RWPE2 (cell line): ENCODE measurements around the gene KIF11.

Source experiments
- ATAC-seq: fragments of 200-7000 bp; cut with Tn5 transposase; 3 replicates; pipeline ENCODE4 v1.9.1; 2021; ENCODE audit warnings: low read depth
- DNase-seq: peaks from one replicate; pipeline ENCODE4 v3.0.0-alpha.2; 2020; ENCODE audit warnings: low spot score
- H3K27ac ChIP-seq: fragments of 450-650 bp; 2 replicates; pipeline ENCODE4 v1.5.1; 2017; ENCODE audit warnings: mild to moderate bottlenecking; ENCODE audit not compliant: poor library complexity, severe bottlenecking
- H3K27me3 ChIP-seq: fragments of 250-450 bp; sonication (Bioruptor Pico); 2 replicates; pipeline ENCODE4 v1.5.1; 2021; ENCODE audit warnings: mild to moderate bottlenecking, moderate library complexity; ENCODE audit not compliant: insufficient read depth, poor library complexity, severe bottlenecking
- H3K36me3 ChIP-seq: fragments of 250-450 bp; sonication (Bioruptor Pico); 2 replicates; pipeline ENCODE4 v1.5.1; 2020; ENCODE audit warnings: low read depth, mild to moderate bottlenecking, moderate library complexity
- H3K4me1 ChIP-seq: fragments of 250-450 bp; sonication (Bioruptor Pico); 2 replicates; pipeline ENCODE4 v1.5.1; 2021; ENCODE audit warnings: mild to moderate bottlenecking, moderate library complexity; ENCODE audit not compliant: insufficient read depth, poor library complexity, severe bottlenecking
- H3K4me3 ChIP-seq: fragments of 250-450 bp; sonication (Bioruptor Pico); 2 replicates; pipeline ENCODE4 v1.5.1; 2021; ENCODE audit warnings: mild to moderate bottlenecking, moderate library complexity; ENCODE audit not compliant: severe bottlenecking
- H3K9me3 ChIP-seq: fragments of 250-450 bp; sonication (Bioruptor Pico); 2 replicates; pipeline ENCODE4 v1.5.1; 2021; ENCODE audit warnings: mild to moderate bottlenecking, moderate library complexity; ENCODE audit not compliant: severe bottlenecking
- TF ChIP-seq, protein P1 (sequence below): fragments of 450-650 bp; IDR thresholded peaks from one replicate; pipeline ENCODE4 v1.5.1; 2017; ENCODE audit warnings: mild to moderate bottlenecking, moderate library complexity; ENCODE audit not compliant: poor library complexity, severe bottlenecking

Gene KIF11

DNA sequence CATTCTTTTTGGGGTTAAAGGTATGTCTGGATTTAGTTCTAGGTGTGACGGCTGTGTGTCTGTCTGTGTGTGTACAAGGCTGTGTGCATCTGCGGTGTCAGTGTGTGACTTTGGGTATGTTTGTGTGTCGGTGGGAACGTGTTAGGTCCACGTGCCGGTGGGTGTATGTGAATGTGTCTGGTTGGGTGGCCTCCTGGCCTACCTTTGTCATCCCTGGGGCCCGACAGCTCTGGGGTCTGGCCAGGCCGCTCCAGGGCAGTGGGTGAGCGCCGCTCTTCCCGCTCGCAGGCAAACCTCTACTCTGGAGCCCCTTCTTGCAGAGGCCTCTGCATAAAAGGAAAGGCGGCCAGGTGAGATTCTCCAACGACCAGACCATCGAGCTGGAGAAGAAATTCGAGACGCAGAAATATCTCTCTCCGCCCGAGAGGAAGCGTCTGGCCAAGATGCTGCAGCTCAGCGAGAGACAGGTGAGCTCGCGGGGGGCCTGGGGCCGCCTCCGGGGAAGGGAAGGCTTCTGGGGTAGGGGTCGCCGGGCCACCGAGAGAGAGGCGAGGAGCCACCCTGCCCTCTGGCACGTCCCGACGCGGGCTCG lies 99.2 kb downstream of the KIF11 start:
- no peak overlapping the region for H3K4me3 ChIP-seq
- TF ChIP-seq, protein P1, sequence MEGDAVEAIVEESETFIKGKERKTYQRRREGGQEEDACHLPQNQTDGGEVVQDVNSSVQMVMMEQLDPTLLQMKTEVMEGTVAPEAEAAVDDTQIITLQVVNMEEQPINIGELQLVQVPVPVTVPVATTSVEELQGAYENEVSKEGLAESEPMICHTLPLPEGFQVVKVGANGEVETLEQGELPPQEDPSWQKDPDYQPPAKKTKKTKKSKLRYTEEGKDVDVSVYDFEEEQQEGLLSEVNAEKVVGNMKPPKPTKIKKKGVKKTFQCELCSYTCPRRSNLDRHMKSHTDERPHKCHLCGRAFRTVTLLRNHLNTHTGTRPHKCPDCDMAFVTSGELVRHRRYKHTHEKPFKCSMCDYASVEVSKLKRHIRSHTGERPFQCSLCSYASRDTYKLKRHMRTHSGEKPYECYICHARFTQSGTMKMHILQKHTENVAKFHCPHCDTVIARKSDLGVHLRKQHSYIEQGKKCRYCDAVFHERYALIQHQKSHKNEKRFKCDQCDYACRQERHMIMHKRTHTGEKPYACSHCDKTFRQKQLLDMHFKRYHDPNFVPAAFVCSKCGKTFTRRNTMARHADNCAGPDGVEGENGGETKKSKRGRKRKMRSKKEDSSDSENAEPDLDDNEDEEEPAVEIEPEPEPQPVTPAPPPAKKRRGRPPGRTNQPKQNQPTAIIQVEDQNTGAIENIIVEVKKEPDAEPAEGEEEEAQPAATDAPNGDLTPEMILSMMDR, result no peak
- ATAC-seq (no peak), DNase-seq (no peak)
- no peaks in the 10 kb centered on the region for H3K4me1 ChIP-seq
- H3K36me3 ChIP-seq, result peaks cover 12% of the 10 kb centered on the region; the same call in 1 of the 2 replicates
- H3K9me3 ChIP-seq, result no peaks in the 10 kb centered on the region
- H3K27ac ChIP-seq, result no peak overlapping the region
- no peaks in the 10 kb centered on the region for H3K27me3 ChIP-seq

DNA sequence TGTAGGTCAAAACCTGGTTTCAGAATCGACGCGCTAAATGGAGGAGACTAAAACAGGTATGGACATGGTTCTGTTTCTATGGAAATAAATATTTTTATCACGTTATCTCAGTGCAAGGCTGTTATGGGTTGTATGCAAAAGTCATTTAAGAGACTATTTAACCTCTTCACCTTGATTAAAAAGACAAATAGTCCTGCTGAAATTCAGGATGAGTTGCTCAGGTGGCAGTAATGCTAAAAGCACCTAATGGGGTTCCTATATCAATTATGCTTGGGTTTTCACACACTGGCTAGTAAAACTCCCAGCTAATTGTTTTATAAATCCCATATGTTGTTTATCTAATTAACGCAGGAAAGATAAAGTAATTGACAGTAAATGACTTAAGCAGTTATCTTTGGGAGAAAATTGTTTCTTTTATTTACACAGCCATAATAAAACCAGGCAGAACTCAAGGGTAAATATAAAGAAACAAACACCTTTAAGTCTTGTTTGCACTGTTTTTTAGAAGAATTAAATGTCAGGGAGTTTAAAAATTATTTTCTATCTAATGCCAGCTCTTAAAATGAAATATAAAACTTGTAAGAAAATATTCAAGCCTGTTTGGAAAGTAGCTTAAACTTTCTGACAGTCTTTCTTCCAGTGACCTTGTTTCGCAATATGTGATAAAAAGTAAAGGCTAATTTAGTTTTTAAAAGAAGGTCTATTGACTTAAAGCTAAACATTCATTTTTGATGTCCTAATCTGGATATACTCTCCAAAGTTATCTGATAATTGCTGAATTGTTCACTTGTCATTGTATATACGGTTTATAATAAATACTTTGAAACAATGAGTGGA lies 100.0 kb downstream of the KIF11 start:
- ATAC-seq, result no peak
- no peak for DNase-seq
- no peaks in the 10 kb centered on the region for H3K27me3 ChIP-seq
- no peaks in the 10 kb centered on the region for H3K4me1 ChIP-seq
- H3K36me3 ChIP-seq, result peaks cover 12% of the 10 kb centered on the region; the same call in 1 of the 2 replicates
- no peak overlapping the region for H3K4me3 ChIP-seq
- TF ChIP-seq, protein P1, result no peak
- H3K27ac ChIP-seq, result no peak overlapping the region
- no peaks in the 10 kb centered on the region for H3K9me3 ChIP-seq

DNA sequence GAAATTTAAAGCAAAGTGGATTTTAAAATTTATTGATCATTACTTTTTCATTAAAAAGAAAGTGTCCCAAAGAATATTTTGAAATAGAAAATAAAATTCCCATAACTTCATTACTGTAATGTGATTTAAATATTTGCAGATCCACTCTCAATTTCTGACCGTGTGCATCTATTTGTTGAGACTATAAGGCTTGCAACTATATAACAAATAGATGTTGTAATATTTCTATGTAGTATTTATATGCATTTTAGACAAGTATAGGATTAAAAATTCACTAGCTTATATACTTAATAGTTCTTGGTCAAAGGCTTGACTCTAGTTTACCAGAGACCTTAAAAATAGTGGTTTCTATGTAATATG lies 100.6 kb downstream of the KIF11 start:
- H3K27me3 ChIP-seq, result no peaks in the 10 kb centered on the region
- no peaks in the 10 kb centered on the region for H3K4me1 ChIP-seq
- no peak for DNase-seq

DNA sequence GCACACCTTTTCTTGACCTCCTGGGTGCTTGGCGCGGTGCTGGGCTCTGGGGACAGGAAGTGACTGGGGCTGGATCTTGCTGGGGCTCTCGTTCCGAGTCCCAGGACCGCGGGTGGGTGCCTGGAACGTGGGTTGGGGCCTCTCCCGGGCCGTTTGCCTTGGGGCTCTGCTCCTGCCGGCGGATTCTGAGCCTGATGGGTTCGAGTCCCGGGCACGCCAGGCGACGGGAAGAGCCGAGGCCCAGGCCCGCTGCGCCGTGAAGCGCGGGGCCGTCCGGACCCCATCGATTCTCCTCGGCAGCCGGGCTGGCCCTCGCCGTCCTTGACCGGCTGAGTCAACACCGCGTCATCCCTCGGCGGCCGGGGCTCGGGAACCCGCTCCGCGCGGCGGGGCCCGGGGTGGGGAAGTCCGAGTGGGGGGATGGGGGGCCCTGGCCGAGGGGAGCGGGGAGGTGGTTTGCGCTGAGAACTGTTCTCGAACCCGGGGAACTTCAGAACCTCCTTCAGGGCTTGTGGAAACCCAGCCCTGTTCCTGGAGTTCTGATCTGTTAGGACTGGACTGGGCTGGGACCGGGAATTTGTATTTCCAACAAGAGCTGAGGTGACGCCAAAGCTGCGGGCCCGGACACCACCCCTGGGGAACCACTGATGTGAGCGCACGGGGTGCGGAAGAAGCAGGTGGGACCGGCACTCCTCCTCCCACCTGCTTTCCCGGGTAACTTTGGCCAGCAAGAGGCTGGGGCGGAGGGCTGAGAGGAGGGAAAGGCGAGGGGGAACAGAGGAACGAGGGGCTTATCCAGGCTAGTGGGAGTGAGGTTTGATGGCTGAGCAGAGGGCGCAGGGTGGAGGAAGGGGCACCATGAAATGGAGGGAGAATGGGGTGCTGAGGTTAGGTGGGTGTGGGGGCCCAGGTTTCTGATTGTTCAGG lies 103.0 kb downstream of the KIF11 start:
- no peak for DNase-seq
- Histone ChIP-seq H3K27ac (no peak overlapping the region), H3K9me3 (no peaks in the 10 kb centered on the region), H3K4me3 (no peak overlapping the region), H3K4me1 (peaks cover 4% of the 10 kb centered on the region), H3K27me3 (no peaks in the 10 kb centered on the region), H3K36me3 (peaks cover 9% of the 10 kb centered on the region; the same call in 1 of the 2 replicates)
- no peak for ATAC-seq
- TF ChIP-seq, protein P1, result no peak

More for the DNA sequence above, 100.6 kb downstream of the KIF11 start:
- ATAC-seq, result no peak
- peaks cover 12% of the 10 kb centered on the region; the same call in 1 of the 2 replicates for H3K36me3 ChIP-seq
- H3K9me3 ChIP-seq, result no peaks in the 10 kb centered on the region
- no peak overlapping the region for H3K27ac ChIP-seq
- TF ChIP-seq, protein P1, result no peak
- H3K4me3 ChIP-seq, result no peak overlapping the region
